Measurements from ENCODE around the gene ASB1. TPM values are rescaled to one million over a fixed set of nuclear protein-coding genes. Genes with fewer than 3 reads are reported as not detected.

ASB1 gene
- total and polyA plus RNA-seq, 9 of the 15 experiments (the other 6 are each of a cell fraction or from before 2014, with no cell fraction given) = 6.3 to 37.7 (median 23.9) TPM

GRCh38 chr2:238420878-238421694, 5.6 kb upstream of the ASB1 start (continued):
- TF ChIP-seq SOX6 (IDR thresholded peaks at IDR 0.05) = peak; percentile 68
- TF ChIP-seq, protein P1, sequence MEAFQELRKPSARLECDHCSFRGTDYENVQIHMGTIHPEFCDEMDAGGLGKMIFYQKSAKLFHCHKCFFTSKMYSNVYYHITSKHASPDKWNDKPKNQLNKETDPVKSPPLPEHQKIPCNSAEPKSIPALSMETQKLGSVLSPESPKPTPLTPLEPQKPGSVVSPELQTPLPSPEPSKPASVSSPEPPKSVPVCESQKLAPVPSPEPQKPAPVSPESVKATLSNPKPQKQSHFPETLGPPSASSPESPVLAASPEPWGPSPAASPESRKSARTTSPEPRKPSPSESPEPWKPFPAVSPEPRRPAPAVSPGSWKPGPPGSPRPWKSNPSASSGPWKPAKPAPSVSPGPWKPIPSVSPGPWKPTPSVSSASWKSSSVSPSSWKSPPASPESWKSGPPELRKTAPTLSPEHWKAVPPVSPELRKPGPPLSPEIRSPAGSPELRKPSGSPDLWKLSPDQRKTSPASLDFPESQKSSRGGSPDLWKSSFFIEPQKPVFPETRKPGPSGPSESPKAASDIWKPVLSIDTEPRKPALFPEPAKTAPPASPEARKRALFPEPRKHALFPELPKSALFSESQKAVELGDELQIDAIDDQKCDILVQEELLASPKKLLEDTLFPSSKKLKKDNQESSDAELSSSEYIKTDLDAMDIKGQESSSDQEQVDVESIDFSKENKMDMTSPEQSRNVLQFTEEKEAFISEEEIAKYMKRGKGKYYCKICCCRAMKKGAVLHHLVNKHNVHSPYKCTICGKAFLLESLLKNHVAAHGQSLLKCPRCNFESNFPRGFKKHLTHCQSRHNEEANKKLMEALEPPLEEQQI (IDR thresholded peaks at IDR 0.05) = no peak
- TF ChIP-seq ZNF707 (CRISPR knock-in tag; conservative IDR thresholded peaks at IDR 0.05) = no peak
- TF ChIP-seq RAD51 (IDR thresholded peaks at IDR 0.05; ENCODE audit: borderline replicate concordance, low read depth) = no peak
- no peak for TF ChIP-seq MYBL2 (IDR thresholded peaks at IDR 0.05; ENCODE audit: low read depth)
- TF ChIP-seq MYBL2 (CRISPR knock-in tag; IDR thresholded peaks at IDR 0.05; ENCODE audit: borderline replicate concordance) = no peak
- TF ChIP-seq ELK1 (CRISPR knock-in tag; IDR thresholded peaks at IDR 0.05) = no peak
- peak; percentile 88 for TF ChIP-seq ESRRA (IDR thresholded peaks at IDR 0.05; ENCODE audit: borderline replicate concordance, low read depth)
- no peak for TF ChIP-seq RBM15 (IDR thresholded peaks at IDR 0.05; ENCODE audit: insufficient read depth, low read length)
- TF ChIP-seq POLR2G (IDR thresholded peaks at IDR 0.05; ENCODE audit: low read depth, low read length) = 0 out of 2 replicates have a peak, but pooled peaks have one; percentile 43
- TF ChIP-seq KDM5B (IDR thresholded peaks at IDR 0.05; ENCODE audit: insufficient replicate concordance, low read depth, low read length) = no peak
- peak; percentile 38 for TF ChIP-seq EP400 (IDR thresholded peaks at IDR 0.05)
- TF ChIP-seq ETS1 (conservative IDR thresholded peaks at IDR 0.05; ENCODE audit: control insufficient read depth, low read depth, low read length) = no peak
- no peak for TF ChIP-seq ZMIZ1 (IDR thresholded peaks at IDR 0.05; ENCODE audit: low read depth in 2 of 2, low read length in 2 of 2)
- TF ChIP-seq HDGF (IDR thresholded peaks at IDR 0.05) = no peak
- TF ChIP-seq, protein P2, sequence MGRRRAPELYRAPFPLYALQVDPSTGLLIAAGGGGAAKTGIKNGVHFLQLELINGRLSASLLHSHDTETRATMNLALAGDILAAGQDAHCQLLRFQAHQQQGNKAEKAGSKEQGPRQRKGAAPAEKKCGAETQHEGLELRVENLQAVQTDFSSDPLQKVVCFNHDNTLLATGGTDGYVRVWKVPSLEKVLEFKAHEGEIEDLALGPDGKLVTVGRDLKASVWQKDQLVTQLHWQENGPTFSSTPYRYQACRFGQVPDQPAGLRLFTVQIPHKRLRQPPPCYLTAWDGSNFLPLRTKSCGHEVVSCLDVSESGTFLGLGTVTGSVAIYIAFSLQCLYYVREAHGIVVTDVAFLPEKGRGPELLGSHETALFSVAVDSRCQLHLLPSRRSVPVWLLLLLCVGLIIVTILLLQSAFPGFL (CRISPR knock-in tag; IDR thresholded peaks at IDR 0.05) = no peak
- no peak for TF ChIP-seq NCOA2 (IDR thresholded peaks at IDR 0.05; ENCODE audit: partially characterized antibody in 2 of 2)
